Measurements from ENCODE around the gene PSME3IP1. TPM values are rescaled to one million over a fixed set of nuclear protein-coding genes. Genes with fewer than 3 reads are reported as not detected.

The PSME3IP1 gene
- total RNA-seq, 3 donors from 2014 or later (not counting 1 experiment from before 2014, with no cell fraction given): 129 to 148 (median 133) TPM

DNA sequence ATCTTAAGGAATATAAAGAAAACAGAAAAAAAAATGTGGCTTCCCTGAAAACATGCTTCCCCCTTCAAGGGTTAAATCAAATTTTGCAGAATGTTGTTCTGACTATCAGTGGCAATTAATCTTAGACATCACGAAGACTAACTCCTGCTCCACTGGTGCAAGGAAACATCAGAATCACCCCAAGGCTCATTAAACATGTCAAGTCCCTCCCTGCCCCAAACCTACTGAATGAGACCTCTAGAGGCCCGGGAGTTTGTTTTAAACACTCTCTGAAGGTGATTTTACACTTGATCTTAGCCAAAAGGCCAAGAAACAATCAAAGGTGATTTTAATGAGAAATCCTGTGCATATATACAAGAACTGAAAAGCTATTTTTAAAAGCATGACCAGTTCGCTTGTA lies 18.3 kb downstream of the PSME3IP1 start:
- H3K27me3 ChIP-seq (ENCODE audit: control insufficient read depth, insufficient read depth, low read length): no peaks in the 10 kb centered on the region
- TF ChIP-seq, protein P1, sequence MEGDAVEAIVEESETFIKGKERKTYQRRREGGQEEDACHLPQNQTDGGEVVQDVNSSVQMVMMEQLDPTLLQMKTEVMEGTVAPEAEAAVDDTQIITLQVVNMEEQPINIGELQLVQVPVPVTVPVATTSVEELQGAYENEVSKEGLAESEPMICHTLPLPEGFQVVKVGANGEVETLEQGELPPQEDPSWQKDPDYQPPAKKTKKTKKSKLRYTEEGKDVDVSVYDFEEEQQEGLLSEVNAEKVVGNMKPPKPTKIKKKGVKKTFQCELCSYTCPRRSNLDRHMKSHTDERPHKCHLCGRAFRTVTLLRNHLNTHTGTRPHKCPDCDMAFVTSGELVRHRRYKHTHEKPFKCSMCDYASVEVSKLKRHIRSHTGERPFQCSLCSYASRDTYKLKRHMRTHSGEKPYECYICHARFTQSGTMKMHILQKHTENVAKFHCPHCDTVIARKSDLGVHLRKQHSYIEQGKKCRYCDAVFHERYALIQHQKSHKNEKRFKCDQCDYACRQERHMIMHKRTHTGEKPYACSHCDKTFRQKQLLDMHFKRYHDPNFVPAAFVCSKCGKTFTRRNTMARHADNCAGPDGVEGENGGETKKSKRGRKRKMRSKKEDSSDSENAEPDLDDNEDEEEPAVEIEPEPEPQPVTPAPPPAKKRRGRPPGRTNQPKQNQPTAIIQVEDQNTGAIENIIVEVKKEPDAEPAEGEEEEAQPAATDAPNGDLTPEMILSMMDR (IDR thresholded peaks at IDR 0.05): no peak
- peaks cover 39% of the 10 kb centered on the region for H3K36me3 Mint-ChIP-seq
- no peak overlapping the region for H3K4me3 ChIP-seq (ENCODE audit: low read length)
- ATAC-seq (no peak), DNase-seq (no peak)
- H3K9me3 ChIP-seq (ENCODE audit: control insufficient read depth, insufficient read depth, low read length): no peaks in the 10 kb centered on the region
- no peaks in the 10 kb centered on the region for H3K27me3 Mint-ChIP-seq (ENCODE audit: low read depth in 2 of 2)
- intact Hi-C loops (cut with micrococcal nuclease): loop anchor here (5.0 kb wide), 1 partner anchor 305 kb away; no protein-coding TSS in a partner anchor
- H3K27ac ChIP-seq (ENCODE audit: low read length): no peak overlapping the region
- H3K4me1 Mint-ChIP-seq: peaks cover 0 to 5% of the 10 kb centered on the region in 2 donors
- no peak overlapping the region for H3K27ac Mint-ChIP-seq
- no peaks in the 10 kb centered on the region for H3K9me3 Mint-ChIP-seq
- H3K4me3 Mint-ChIP-seq: no peak overlapping the region
- peaks cover 77% of the 10 kb centered on the region for H3K36me3 ChIP-seq (ENCODE audit: control insufficient read depth, insufficient read depth, low read length)
- H3K4me1 ChIP-seq (ENCODE audit: control insufficient read depth, insufficient read depth, low read length): peaks cover 2% of the 10 kb centered on the region
- 87% methylated on average over 3 of the region's 3 CpGs for WGBS (ENCODE audit: insufficient coverage)

DNA sequence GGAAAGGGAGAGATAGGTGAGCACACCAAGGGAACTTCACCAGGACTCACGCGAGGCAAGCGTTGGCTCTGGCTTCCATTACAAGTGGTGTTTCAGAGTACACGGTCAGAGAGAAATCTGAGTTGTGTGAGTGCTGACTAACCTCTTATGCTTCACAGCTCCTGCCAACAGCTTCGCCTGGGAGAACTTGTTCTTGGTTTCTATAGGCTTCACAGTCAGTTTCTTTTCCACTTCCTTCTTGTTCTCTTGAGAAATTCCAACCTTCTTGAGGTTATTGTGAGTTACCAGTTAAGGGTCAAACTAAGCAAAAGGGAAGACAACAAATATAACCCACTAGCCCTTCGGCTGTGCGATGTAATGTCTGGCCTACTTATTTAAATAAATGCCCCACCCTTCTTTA lies 18.9 kb downstream of the PSME3IP1 start:
- no peak for ATAC-seq
- H3K27me3 ChIP-seq (ENCODE audit: control insufficient read depth, insufficient read depth, low read length): no peaks in the 10 kb centered on the region
- Mint-ChIP-seq H3K27me3 (ENCODE audit: low read depth in 2 of 2) (no peaks in the 10 kb centered on the region), H3K27ac (peak overlapping the region in 1 of 2 donors; percentile 25), H3K4me3 (no peak overlapping the region), H3K36me3 (peaks cover 34% of the 10 kb centered on the region), H3K4me1 (peaks cover 0 to 5% of the 10 kb centered on the region in 2 donors), H3K9me3 (no peaks in the 10 kb centered on the region)
- TF ChIP-seq, protein P1 (IDR thresholded peaks at IDR 0.05): no peak
- DNase-seq: no peak
- peaks cover 2% of the 10 kb centered on the region for H3K4me1 ChIP-seq (ENCODE audit: control insufficient read depth, insufficient read depth, low read length)
- H3K36me3 ChIP-seq (ENCODE audit: control insufficient read depth, insufficient read depth, low read length): peaks cover 77% of the 10 kb centered on the region
- intact Hi-C loops (cut with micrococcal nuclease): loop anchor here (5.0 kb wide), 1 partner anchor 305 kb away; no protein-coding TSS in a partner anchor
- no peaks in the 10 kb centered on the region for H3K9me3 ChIP-seq (ENCODE audit: control insufficient read depth, insufficient read depth, low read length)
- H3K4me3 ChIP-seq (ENCODE audit: low read length): no peak overlapping the region
- 88% methylated on average over 7 of the region's 7 CpGs for WGBS (ENCODE audit: insufficient coverage)
- no peak overlapping the region for H3K27ac ChIP-seq (ENCODE audit: low read length)

DNA sequence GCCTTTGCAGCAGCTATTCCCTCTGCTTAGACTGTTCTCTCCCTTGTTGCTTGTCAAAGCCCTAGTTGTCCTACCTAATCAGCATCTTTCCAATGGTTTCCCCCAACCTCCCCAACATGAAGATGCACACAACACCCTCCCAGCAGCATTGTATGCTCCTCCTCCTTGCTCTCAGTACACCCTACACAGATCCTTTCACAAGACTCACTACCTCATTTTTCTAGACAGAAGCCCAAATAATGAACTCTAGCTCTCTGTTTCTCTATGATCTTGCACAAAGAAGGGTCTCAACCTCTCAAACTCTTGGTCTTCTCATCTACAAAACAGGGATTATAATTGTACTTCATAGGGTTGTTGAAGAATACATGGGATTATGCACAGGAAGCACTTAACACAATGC lies 19.4 kb downstream of the PSME3IP1 start:
- H3K27me3 Mint-ChIP-seq (ENCODE audit: low read depth in 2 of 2): no peaks in the 10 kb centered on the region

More for the DNA sequence above, 19.4 kb downstream of the PSME3IP1 start:
- H3K4me3 ChIP-seq (ENCODE audit: low read length): no peak overlapping the region
- Mint-ChIP-seq H3K36me3 (peaks cover 29% of the 10 kb centered on the region), H3K27ac (peak overlapping the region in 1 of 2 donors; percentile 25), H3K9me3 (no peaks in the 10 kb centered on the region), H3K4me1 (peaks cover 0 to 5% of the 10 kb centered on the region in 2 donors), H3K4me3 (no peak overlapping the region)
- TF ChIP-seq, protein P1 (IDR thresholded peaks at IDR 0.05): no peak
- peaks cover 72% of the 10 kb centered on the region for H3K36me3 ChIP-seq (ENCODE audit: control insufficient read depth, insufficient read depth, low read length)
- no peak for DNase-seq
- no peaks in the 10 kb centered on the region for H3K9me3 ChIP-seq (ENCODE audit: control insufficient read depth, insufficient read depth, low read length)
- no peaks in the 10 kb centered on the region for H3K27me3 ChIP-seq (ENCODE audit: control insufficient read depth, insufficient read depth, low read length)
- intact Hi-C loops (cut with micrococcal nuclease): loop anchor here (5.0 kb wide), 1 partner anchor 304 kb away; no protein-coding TSS in a partner anchor
- peaks cover 2% of the 10 kb centered on the region for H3K4me1 ChIP-seq (ENCODE audit: control insufficient read depth, insufficient read depth, low read length)
- no peak for ATAC-seq
- H3K27ac ChIP-seq (ENCODE audit: low read length): no peak overlapping the region

Measured in natural killer cell (primary cell).